GM19372 (cell line): Measurements from ENCODE around the gene HACD2.

Experiments used
- ATAC-seq: cut with Tn5 transposase; IDR thresholded peaks from one replicate; pipeline ENCODE4 v1.9.1; 2021; ENCODE audit warnings: mild to moderate bottlenecking, low read depth, moderate library complexity; ENCODE audit not compliant: unreplicated experiment

The HACD2 gene

GRCh38 chr3:123533554-123534159, 51.2 kb downstream of the HACD2 start:
- no peak for ATAC-seq

- no peak for ATAC-seq
These were observed 56.7 kb downstream of the HACD2 start for GRCh38 chr3:123528130-123528529.

- ATAC-seq: no peak
These were observed 57.8 kb downstream of the HACD2 start for GRCh38 chr3:123527046-123527445.

- no peak for ATAC-seq
These were observed 58.4 kb downstream of the HACD2 start for GRCh38 chr3:123526474-123526873.

- ATAC-seq: no peak
These were observed 59.4 kb downstream of the HACD2 start for GRCh38 chr3:123525433-123525832.

- ATAC-seq: no peak
These were observed 59.9 kb downstream of the HACD2 start for GRCh38 chr3:123524981-123525380.

- no peak for ATAC-seq
These were observed 61.8 kb downstream of the HACD2 start for GRCh38 chr3:123523023-123523412.

- no peak for ATAC-seq
These were observed 62.4 kb downstream of the HACD2 start for GRCh38 chr3:123522320-123523022.

- ATAC-seq: no peak
These were observed 63.5 kb downstream of the HACD2 start for GRCh38 chr3:123521179-123521969.

GRCh38 chr3:123520656-123521055, 64.2 kb downstream of the HACD2 start:
- ATAC-seq: no peak

GRCh38 chr3:123518892-123519485, 65.9 kb downstream of the HACD2 start:
- no peak for ATAC-seq

- no peak for ATAC-seq
These were observed 73.1 kb downstream of the HACD2 start for GRCh38 chr3:123511726-123512125.

- no peak for ATAC-seq
These were observed 73.8 kb downstream of the HACD2 start for GRCh38 chr3:123511084-123511483.

- no peak for ATAC-seq
These were observed 76.7 kb downstream of the HACD2 start for GRCh38 chr3:123508178-123508577.

- ATAC-seq: no peak
These were observed 79.0 kb downstream of the HACD2 start for GRCh38 chr3:123505820-123506219.

- ATAC-seq: no peak
These were observed 81.7 kb downstream of the HACD2 start for GRCh38 chr3:123503203-123503602.

- no peak for ATAC-seq
These were observed 85.5 kb downstream of the HACD2 start for GRCh38 chr3:123499322-123499721.

GRCh38 chr3:123498761-123499160, 86.1 kb downstream of the HACD2 start:
- ATAC-seq: no peak

GRCh38 chr3:123493912-123494311, 90.9 kb downstream of the HACD2 start:
- ATAC-seq: no peak

- no peak for ATAC-seq
These were observed 92.8 kb downstream of the HACD2 start for GRCh38 chr3:123491966-123492587.
